ENCODE measurements around the gene RREB1. TPM values are rescaled to one million over a fixed set of nuclear protein-coding genes. Genes with fewer than 3 reads are reported as not detected.

Gene RREB1
- total and polyA plus RNA-seq, 9 donors: 7.3 to 64.4 (median 50.1) TPM

- intact Hi-C loops (cut with DNase I): no loop called here
Observed at GRCh38 chr6:7195339-7196018, 87.7 kb downstream of the RREB1 start.

GRCh38 chr6:7196019-7196402, 88.2 kb downstream of the RREB1 start:
- peaks cover 5% of the 10 kb centered on the region for H3K4me1 ChIP-seq (ENCODE audit: insufficient read depth)
- H3K9me3 ChIP-seq: no peaks in the 10 kb centered on the region
- 11 to 20% (median 15%) methylated on average over 7 of the region's 7 CpGs for WGBS, 3 donors
- intact Hi-C loops (cut with DNase I): no loop called here
- H3K27ac ChIP-seq: no peak overlapping the region
- no peak for DNase-seq
- no peaks in the 10 kb centered on the region for H3K36me3 ChIP-seq
- no peak overlapping the region for H3K4me3 ChIP-seq
- TF ChIP-seq EP300 (IDR thresholded peaks at IDR 0.05) (no peak), POLR2A (IDR thresholded peaks at IDR 0.05) (no peak)
- TF ChIP-seq, protein P1, sequence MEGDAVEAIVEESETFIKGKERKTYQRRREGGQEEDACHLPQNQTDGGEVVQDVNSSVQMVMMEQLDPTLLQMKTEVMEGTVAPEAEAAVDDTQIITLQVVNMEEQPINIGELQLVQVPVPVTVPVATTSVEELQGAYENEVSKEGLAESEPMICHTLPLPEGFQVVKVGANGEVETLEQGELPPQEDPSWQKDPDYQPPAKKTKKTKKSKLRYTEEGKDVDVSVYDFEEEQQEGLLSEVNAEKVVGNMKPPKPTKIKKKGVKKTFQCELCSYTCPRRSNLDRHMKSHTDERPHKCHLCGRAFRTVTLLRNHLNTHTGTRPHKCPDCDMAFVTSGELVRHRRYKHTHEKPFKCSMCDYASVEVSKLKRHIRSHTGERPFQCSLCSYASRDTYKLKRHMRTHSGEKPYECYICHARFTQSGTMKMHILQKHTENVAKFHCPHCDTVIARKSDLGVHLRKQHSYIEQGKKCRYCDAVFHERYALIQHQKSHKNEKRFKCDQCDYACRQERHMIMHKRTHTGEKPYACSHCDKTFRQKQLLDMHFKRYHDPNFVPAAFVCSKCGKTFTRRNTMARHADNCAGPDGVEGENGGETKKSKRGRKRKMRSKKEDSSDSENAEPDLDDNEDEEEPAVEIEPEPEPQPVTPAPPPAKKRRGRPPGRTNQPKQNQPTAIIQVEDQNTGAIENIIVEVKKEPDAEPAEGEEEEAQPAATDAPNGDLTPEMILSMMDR (IDR thresholded peaks at IDR 0.05): no peak
- no peaks in the 10 kb centered on the region for H3K27me3 ChIP-seq

More at GRCh38 chr6:7195339-7196018, 87.7 kb downstream of the RREB1 start:
- TF ChIP-seq EP300 (IDR thresholded peaks at IDR 0.05): no peak
- no peak for TF ChIP-seq POLR2A (IDR thresholded peaks at IDR 0.05)
- TF ChIP-seq, protein P1 (IDR thresholded peaks at IDR 0.05): no peak
- H3K9me3 ChIP-seq: no peaks in the 10 kb centered on the region
- H3K4me1 ChIP-seq (ENCODE audit: insufficient read depth): peaks cover 5% of the 10 kb centered on the region
- no peaks in the 10 kb centered on the region for H3K27me3 ChIP-seq
- no peak overlapping the region for H3K27ac ChIP-seq
- no peaks in the 10 kb centered on the region for H3K36me3 ChIP-seq
- WGBS, 3 donors: 56 to 57% (median 57%) methylated on average over 9 of the region's 9 CpGs
- no peak overlapping the region for H3K4me3 ChIP-seq
- no peak for DNase-seq

DNA sequence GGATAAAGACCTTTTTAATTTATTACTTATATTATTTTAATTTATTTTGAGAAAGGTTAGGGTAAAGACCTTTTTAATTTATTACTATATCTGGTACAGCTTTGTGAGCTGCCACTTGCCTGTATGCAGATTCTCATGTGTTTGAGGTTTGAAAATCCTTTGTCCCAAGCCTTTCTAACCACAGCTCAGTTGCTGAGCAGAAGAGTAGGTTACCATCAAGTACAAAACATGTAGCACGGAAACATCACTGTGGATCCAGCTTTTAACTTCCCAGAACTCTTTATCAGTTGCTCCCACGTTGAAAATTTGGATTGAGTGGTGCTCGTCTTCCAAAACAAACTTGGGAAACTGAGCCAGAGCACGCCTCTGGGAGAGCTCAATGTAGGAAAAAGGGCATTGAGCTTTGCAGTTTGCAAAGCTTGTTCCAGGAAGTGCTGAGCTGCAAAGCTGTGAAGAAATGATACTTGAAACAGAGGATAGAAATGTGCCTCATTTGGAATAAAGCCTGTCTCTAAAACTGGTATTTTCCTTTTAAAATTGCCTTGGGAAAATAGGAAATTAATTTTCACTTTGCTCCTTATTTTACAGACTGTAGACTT, 89.0 kb downstream of the RREB1 start:
- Histone ChIP-seq H3K27ac (no peak overlapping the region), H3K36me3 (no peaks in the 10 kb centered on the region), H3K9me3 (no peaks in the 10 kb centered on the region), H3K4me1 (ENCODE audit: insufficient read depth) (peaks cover 5% of the 10 kb centered on the region), H3K4me3 (no peak overlapping the region), H3K27me3 (no peaks in the 10 kb centered on the region)
- DNase-seq: no peak
- intact Hi-C loops (cut with DNase I): no loop called here
- TF ChIP-seq, protein P1 (IDR thresholded peaks at IDR 0.05): no peak
- no peak for TF ChIP-seq POLR2A (IDR thresholded peaks at IDR 0.05)
- TF ChIP-seq EP300 (IDR thresholded peaks at IDR 0.05): no peak
- 41 to 67% (median 43%) methylated on average over 4 of the region's 4 CpGs for WGBS, 3 donors

DNA sequence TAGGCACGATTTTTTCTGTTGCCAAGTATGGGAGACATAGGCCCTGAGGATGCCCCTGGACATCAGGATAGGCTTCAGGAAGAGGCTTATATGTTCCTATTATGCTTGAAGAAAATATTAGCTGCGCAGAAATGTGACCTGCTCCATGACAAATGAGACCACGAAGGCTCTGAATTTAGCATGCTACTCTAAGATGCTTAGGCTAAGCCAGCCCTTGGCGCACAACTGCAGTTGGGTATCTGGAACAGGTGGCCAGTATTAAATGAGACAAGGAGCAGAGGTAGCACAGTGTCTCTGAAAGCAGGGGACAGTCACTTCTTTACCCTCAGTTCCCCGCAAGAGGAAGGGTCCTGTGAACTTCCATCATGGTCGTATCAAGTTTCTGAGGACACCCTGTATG, 90.0 kb downstream of the RREB1 start:
- Histone ChIP-seq H3K36me3 (no peaks in the 10 kb centered on the region), H3K9me3 (no peaks in the 10 kb centered on the region), H3K27me3 (no peaks in the 10 kb centered on the region), H3K4me1 (ENCODE audit: insufficient read depth) (peaks cover 5% of the 10 kb centered on the region), H3K4me3 (no peak overlapping the region), H3K27ac (no peak overlapping the region)
- intact Hi-C loops (cut with DNase I): no loop called here
- 96% methylated on average over 6 of the region's 6 CpGs for WGBS, 3 donors
- DNase-seq: no peak
- TF ChIP-seq EP300 (IDR thresholded peaks at IDR 0.05): no peak
- TF ChIP-seq, protein P1 (IDR thresholded peaks at IDR 0.05): no peak
- TF ChIP-seq POLR2A (IDR thresholded peaks at IDR 0.05): no peak
